ENCODE results near the gene ZNF423. TPM values are rescaled to one million over a fixed set of nuclear protein-coding genes. Genes with fewer than 3 reads are reported as not detected.

The ZNF423 gene
- total RNA-seq (2014; rRNA removed; shearing (Covaris generic)) (39.6 and 41.8 TPM in 2 replicates), polyA plus RNA-seq (2016; fragmentation: Nextera tagmentation; extraction: Ambion mirVana) (14.9 and 15.2 TPM in 2 replicates)
- long read RNA-seq, partial matches to known transcripts = 7 of 7 reads
- long read RNA-seq, other reads (novel, unspliced or antisense) = 0 of 7 reads

GRCh38 chr16:49855822-49856671, at the start of gene ZNF423:
ZNF423 (minus strand) TSS chr16:49856112; CDS start chr16:49855774, 338 bp downstream.
- Mint-ChIP-seq H3K9me3 (no peaks in the 10 kb centered on the region; the same call in 2 of the 3 replicates), H3K36me3 (ENCODE audit: low read depth) (peaks cover 9% of the 10 kb centered on the region; the same call in 2 of the 3 replicates), H3K27ac (peak within 1 kb of the TSS; percentile 78; the same call in 1 of the 2 replicates), H3K4me1 (peaks cover 42% of the 10 kb centered on the region), H3K27me3 (ENCODE audit: insufficient read depth, low read depth, poor library complexity) (peaks cover 24% of the 10 kb centered on the region), H3K4me3 (peak within 1 kb of the TSS; percentile 85)
- no peaks in the 10 kb centered on the region for H3K9me2 ChIP-seq (ENCODE audit: insufficient read depth)
- peaks cover 13% of the 10 kb centered on the region for H4K20me1 ChIP-seq (replicated peaks; ENCODE audit: insufficient read depth)
- peaks cover 37% of the 10 kb centered on the region for H3K27me3 ChIP-seq (ENCODE audit: insufficient read depth)
- H3K79me2 ChIP-seq (replicated peaks; ENCODE audit: insufficient read depth) = peaks cover 38% of the 10 kb centered on the region
- H3K4me3 ChIP-seq = peak within 1 kb of the TSS; percentile 90
- peak; percentile 58 for DNase-seq (ENCODE audit: low spot score)
- H2AFZ ChIP-seq = no peak within 1 kb of the TSS
- H3K27ac ChIP-seq (ENCODE audit: low read depth) = peak within 1 kb of the TSS; percentile 93
- H3K4me2 ChIP-seq = peak within 1 kb of the TSS; percentile 95
- TF ChIP-seq POLR2AphosphoS5 (IDR thresholded peaks at IDR 0.05; ENCODE audit: low read depth) = peak; percentile 34; the same call in 1 of the 2 replicates
- TF ChIP-seq ZNF462 (CRISPR knock-in tag; IDR thresholded peaks at IDR 0.05) = no peak
- H3K4me1 ChIP-seq (ENCODE audit: insufficient read depth) = peaks cover 31% of the 10 kb centered on the region
- ATAC-seq = peak; percentile 1; the same call in 2 of the 3 replicates
- H3F3A ChIP-seq (replicated peaks; ENCODE audit: low read depth) = 0 out of 2 replicates have a peak, but pooled peaks cover 12% of the 10 kb centered on the region
- H3K36me3 ChIP-seq (ENCODE audit: insufficient read depth) = no peaks in the 10 kb centered on the region
